HUES64 (cell line): ENCODE measurements around the gene SMARCA4.
"Not testable (repeated sequence)": the region's sequence is repeated elsewhere in the genome, so short reads cannot be mapped to it uniquely, and the experiment has no call there.

Experiments
- H3K27ac ChIP-seq: 2 replicates; pipeline ENCODE4 v1.7.0; 2013; ENCODE audit warnings: low read depth, low read length, inconsistent platforms
- H3K27me3 ChIP-seq: 2 replicates; pipeline ENCODE4 v1.6.1; 2013; ENCODE audit warnings: mild to moderate bottlenecking, low read length; ENCODE audit not compliant: insufficient read depth
- H3K36me3 ChIP-seq: 2 replicates; pipeline ENCODE4 v1.6.1; 2013; ENCODE audit warnings: mild to moderate bottlenecking, low read length; ENCODE audit not compliant: insufficient read depth
- H3K4me1 ChIP-seq: 2 replicates; pipeline ENCODE4 v1.6.1; 2013; ENCODE audit warnings: mild to moderate bottlenecking, low read length, moderate library complexity; ENCODE audit not compliant: insufficient read depth
- H3K4me3 ChIP-seq: 2 replicates; pipeline ENCODE4 v1.5.1; 2013; ENCODE audit warnings: mild to moderate bottlenecking, low read length, moderate library complexity
- H3K9ac ChIP-seq: 2 replicates; pipeline ENCODE4 v1.6.1; 2013; ENCODE audit warnings: mild to moderate bottlenecking, low read depth, low read length
- H3K9me3 ChIP-seq: 2 replicates; pipeline ENCODE4 v1.6.1; 2013; ENCODE audit warnings: low read depth, low read length; ENCODE audit not compliant: insufficient read depth
- WGBS: fragments of 150-250, 120-280 bp; methylation state at CpG from one replicate; pipeline ENCODE4 v1.1.7; 2013; ENCODE audit warnings: missing lambda C conversion rate; 5-methylcytosine and 5-hydroxymethylcytosine counted together

Gene SMARCA4

DNA sequence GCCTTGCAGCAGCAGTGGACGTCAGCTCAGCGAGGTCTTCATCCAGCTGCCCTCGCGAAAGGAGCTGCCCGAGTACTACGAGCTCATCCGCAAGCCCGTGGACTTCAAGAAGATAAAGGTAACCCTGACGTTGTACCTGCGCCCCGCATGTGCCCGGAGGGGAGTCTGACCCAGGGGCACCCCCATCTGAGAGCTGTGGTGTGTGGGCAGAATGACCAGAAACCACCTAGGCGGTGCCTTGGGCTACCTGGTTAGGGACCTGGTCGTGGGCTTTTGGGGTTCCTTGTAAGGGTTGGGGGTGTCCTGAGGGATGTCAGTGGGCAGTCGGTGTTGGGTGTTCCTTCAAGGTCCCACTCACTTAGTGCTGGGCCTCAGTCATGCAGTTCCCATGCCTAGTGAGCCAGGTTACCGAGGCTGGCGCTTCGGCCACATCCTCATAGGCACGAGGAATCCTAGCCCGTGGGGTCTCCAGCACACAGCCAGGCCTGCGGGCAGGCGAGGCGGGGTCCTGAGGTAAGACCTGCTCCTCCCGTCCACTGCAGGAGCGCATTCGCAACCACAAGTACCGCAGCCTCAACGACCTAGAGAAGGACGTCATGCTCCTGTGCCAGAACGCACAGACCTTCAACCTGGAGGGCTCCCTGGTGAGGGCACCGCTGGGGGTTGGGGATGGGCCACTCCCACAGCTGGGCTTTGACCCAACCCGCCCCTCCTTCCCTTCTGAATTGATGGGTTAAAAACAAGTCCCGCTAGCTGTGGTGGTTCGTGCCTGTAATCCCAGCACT, 97.6 kb downstream of the SMARCA4 start:
- Histone ChIP-seq H3K9ac (no peak overlapping the region), H3K4me1 (no peaks in the 10 kb centered on the region), H3K4me3 (no peak overlapping the region), H3K27ac (no peak overlapping the region), H3K36me3 (peaks cover 77% of the 10 kb centered on the region), H3K27me3 (no peaks in the 10 kb centered on the region), H3K9me3 (no peaks in the 10 kb centered on the region)
- 94% methylated on average over 34 of the region's 34 CpGs for WGBS

GRCh38 chr19:11059511-11060358, 98.9 kb downstream of the SMARCA4 start:
- H3K4me1 ChIP-seq = no peaks in the 10 kb centered on the region
- no peaks in the 10 kb centered on the region for H3K27me3 ChIP-seq
- H3K9me3 ChIP-seq = no peaks in the 10 kb centered on the region
- peaks cover 77% of the 10 kb centered on the region for H3K36me3 ChIP-seq
- no peak overlapping the region for H3K9ac ChIP-seq
- H3K27ac ChIP-seq = no peak overlapping the region
- 97% methylated on average over 43 of the region's 43 CpGs for WGBS
- no peak overlapping the region for H3K4me3 ChIP-seq

DNA sequence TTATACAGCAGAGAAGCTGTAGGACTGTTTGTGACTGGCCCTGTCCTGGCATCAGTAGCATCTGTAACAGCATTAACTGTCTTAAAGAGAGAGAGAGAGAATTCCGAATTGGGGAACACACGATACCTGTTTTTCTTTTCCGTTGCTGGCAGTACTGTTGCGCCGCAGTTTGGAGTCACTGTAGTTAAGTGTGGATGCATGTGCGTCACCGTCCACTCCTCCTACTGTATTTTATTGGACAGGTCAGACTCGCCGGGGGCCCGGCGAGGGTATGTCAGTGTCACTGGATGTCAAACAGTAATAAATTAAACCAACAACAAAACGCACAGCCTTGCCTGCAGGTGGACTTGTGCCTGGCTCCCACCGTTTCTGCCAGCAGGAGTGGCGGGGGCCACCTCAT, 101.1 kb downstream of the SMARCA4 start:
- Histone ChIP-seq H3K9ac (no peak overlapping the region), H3K4me3 (no peak overlapping the region), H3K27me3 (no peaks in the 10 kb centered on the region), H3K36me3 (peaks cover 72% of the 10 kb centered on the region), H3K27ac (no peak overlapping the region), H3K9me3 (no peaks in the 10 kb centered on the region), H3K4me1 (no peaks in the 10 kb centered on the region)
- 96% methylated on average over 14 of the region's 14 CpGs for WGBS

DNA sequence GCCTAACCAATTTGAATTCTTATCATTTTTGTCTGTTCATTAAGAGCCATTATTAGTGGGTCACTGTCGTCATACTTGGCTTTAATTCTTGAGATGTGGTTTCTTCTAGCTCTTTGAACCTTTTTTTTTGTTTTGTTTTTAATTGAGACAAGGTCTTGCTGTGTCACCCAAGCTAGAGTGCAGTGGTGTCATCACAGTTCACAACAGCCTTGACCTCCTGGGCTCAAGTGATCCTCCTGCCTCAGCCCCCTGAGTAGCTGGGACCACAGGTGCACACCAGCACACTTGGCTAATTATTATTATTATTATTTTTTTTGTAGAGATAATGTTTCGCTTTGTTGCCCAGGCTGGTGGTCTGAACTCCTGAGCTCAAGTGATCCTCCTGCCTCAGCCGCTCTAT, 102.6 kb downstream of the SMARCA4 start:
- Histone ChIP-seq H3K4me3 (no peak overlapping the region), H3K27ac (no peak overlapping the region), H3K4me1 (no peaks in the 10 kb centered on the region), H3K9ac (no peak overlapping the region), H3K27me3 (no peaks in the 10 kb centered on the region), H3K36me3 (peaks cover 70% of the 10 kb centered on the region), H3K9me3 (no peaks in the 10 kb centered on the region)
- 91% methylated on average over 3 of the region's 3 CpGs for WGBS

DNA sequence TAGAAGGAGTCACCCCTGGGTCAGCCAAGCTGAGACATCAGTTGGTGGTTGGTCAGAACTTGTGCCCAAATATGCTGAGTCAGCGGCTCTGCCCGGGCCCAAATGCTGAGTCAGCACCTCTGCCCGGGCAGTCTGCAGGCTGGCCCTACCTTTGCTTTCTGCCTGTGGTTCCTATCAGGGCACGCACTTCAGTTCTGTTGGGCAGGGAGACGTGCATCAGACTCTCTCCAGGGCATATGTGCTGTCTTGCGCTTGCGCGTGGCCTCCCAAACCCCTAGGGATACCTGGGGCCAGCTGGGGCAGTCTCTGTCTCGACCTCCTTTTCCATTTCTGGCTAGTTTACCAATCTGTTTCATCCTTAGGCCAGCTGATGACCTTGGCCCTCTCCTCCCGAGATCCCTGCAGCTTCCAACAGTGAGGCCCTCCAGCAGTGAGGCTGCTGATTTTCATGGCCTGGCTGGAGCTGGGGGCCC, 104.0 kb downstream of the SMARCA4 start:
- Histone ChIP-seq H3K4me3 (no peak overlapping the region), H3K9ac (no peak overlapping the region), H3K4me1 (no peaks in the 10 kb centered on the region), H3K27me3 (no peaks in the 10 kb centered on the region), H3K9me3 (no peaks in the 10 kb centered on the region), H3K36me3 (peaks cover 55% of the 10 kb centered on the region), H3K27ac (no peak overlapping the region)
- 93% methylated on average over 10 of the region's 10 CpGs for WGBS

GRCh38 chr19:11066326-11066725, 105.5 kb downstream of the SMARCA4 start:
- Histone ChIP-seq H3K27ac (no peak overlapping the region), H3K4me3 (no peak overlapping the region), H3K36me3 (peaks cover 43% of the 10 kb centered on the region), H3K9me3 (no peaks in the 10 kb centered on the region), H3K4me1 (no peaks in the 10 kb centered on the region), H3K27me3 (no peaks in the 10 kb centered on the region), H3K9ac (no peak overlapping the region)
- WGBS = 93% methylated on average over 5 of the region's 5 CpGs

GRCh38 chr19:11067356-11068113, 106.7 kb downstream of the SMARCA4 start:
- Histone ChIP-seq H3K27me3 (no peaks in the 10 kb centered on the region), H3K9ac (no peak overlapping the region), H3K4me1 (no peaks in the 10 kb centered on the region), H3K27ac (no peak overlapping the region), H3K4me3 (no peak overlapping the region), H3K9me3 (no peaks in the 10 kb centered on the region), H3K36me3 (peaks cover 33% of the 10 kb centered on the region)
- WGBS = 94% methylated on average over 7 of the region's 8 CpGs

- Histone ChIP-seq H3K9ac (no peak overlapping the region), H3K9me3 (no peaks in the 10 kb centered on the region), H3K27ac (no peak overlapping the region), H3K4me3 (no peak overlapping the region), H3K4me1 (no peaks in the 10 kb centered on the region), H3K36me3 (peaks cover 19% of the 10 kb centered on the region), H3K27me3 (no peaks in the 10 kb centered on the region)
- WGBS = 83% methylated on average over 9 of the region's 9 CpGs
Observed at GRCh38 chr19:11069561-11069960, 108.7 kb downstream of the SMARCA4 start.

GRCh38 chr19:11070123-11070522, 109.3 kb downstream of the SMARCA4 start:
- no peaks in the 10 kb centered on the region for H3K4me1 ChIP-seq
- H3K27ac ChIP-seq = no peak overlapping the region
- H3K9me3 ChIP-seq = no peaks in the 10 kb centered on the region
- no peak overlapping the region for H3K4me3 ChIP-seq
- peaks cover 13% of the 10 kb centered on the region for H3K36me3 ChIP-seq
- 93% methylated on average over 4 of the region's 4 CpGs for WGBS
- no peaks in the 10 kb centered on the region for H3K27me3 ChIP-seq
- H3K9ac ChIP-seq = no peak overlapping the region

DNA sequence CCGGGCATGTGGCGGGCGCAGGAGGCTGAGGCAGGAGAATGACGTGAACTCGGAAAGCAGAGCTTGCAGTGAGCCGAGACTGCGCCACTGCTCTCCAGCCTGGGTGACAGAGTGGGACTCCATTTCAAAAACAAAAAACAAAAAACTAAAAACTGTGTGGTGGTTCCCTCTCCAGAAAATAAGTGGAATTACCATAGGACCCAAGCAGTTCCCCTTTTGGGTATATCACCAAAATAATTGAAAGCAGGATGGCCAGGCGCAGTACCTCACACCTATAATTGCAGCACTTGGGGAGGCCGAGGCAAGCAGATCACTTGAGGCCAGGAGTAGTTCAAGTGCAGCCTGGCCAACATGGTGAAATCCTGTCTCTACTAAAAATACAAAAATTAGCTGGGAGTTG, 112.7 kb downstream of the SMARCA4 start:
- H3K27ac ChIP-seq = no peak overlapping the region
- no peaks in the 10 kb centered on the region for H3K36me3 ChIP-seq
- no peaks in the 10 kb centered on the region for H3K27me3 ChIP-seq
- H3K9me3 ChIP-seq = no peaks in the 10 kb centered on the region
- 97% methylated on average over 9 of the region's 9 CpGs for WGBS
- H3K4me3 ChIP-seq = no peak overlapping the region
- H3K9ac ChIP-seq = no peak overlapping the region
- H3K4me1 ChIP-seq = no peaks in the 10 kb centered on the region

GRCh38 chr19:11076792-11077191, 116.0 kb downstream of the SMARCA4 start:
- not testable (repeated sequence) for H3K4me3 ChIP-seq, H3K36me3 ChIP-seq, H3K4me1 ChIP-seq, H3K9ac ChIP-seq, H3K9me3 ChIP-seq, H3K27me3 ChIP-seq, H3K27ac ChIP-seq
- WGBS = 96% methylated on average over 9 of the region's 9 CpGs
